Vagina (tissue), 2 donors: ENCODE data around the gene MUC22.

Experiments
- POLR2AphosphoS5 ChIP-seq, 2 donors: sonication (generic); formaldehyde crosslinking; IDR thresholded peaks; one replicate each; pipeline ENCODE4 v1.9.0; 2017; ENCODE audit warnings: antibody characterized with exemption in 2 of 2, mild to moderate bottlenecking in 2 of 2, low read depth in 1 of 2; ENCODE audit not compliant: insufficient read depth in 1 of 2
- TF ChIP-seq, protein P1 (sequence below), 3 experiments: fragments of 450-650 bp in 2 of 3; fragments of 200-600 bp in 1 of 3; sonication (generic) in 1 of 3; IDR thresholded peaks; one replicate each; pipeline ENCODE4 v1.5.1; 2017 to 2019; ENCODE audit warnings: antibody characterized with exemption in 3 of 3, mild to moderate bottlenecking in 2 of 3, moderate library complexity in 2 of 3

- TF ChIP-seq, protein P1, sequence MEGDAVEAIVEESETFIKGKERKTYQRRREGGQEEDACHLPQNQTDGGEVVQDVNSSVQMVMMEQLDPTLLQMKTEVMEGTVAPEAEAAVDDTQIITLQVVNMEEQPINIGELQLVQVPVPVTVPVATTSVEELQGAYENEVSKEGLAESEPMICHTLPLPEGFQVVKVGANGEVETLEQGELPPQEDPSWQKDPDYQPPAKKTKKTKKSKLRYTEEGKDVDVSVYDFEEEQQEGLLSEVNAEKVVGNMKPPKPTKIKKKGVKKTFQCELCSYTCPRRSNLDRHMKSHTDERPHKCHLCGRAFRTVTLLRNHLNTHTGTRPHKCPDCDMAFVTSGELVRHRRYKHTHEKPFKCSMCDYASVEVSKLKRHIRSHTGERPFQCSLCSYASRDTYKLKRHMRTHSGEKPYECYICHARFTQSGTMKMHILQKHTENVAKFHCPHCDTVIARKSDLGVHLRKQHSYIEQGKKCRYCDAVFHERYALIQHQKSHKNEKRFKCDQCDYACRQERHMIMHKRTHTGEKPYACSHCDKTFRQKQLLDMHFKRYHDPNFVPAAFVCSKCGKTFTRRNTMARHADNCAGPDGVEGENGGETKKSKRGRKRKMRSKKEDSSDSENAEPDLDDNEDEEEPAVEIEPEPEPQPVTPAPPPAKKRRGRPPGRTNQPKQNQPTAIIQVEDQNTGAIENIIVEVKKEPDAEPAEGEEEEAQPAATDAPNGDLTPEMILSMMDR (IDR thresholded peaks at IDR 0.05), result no peak
- TF ChIP-seq POLR2AphosphoS5 (IDR thresholded peaks at IDR 0.05; ENCODE audit: insufficient read depth in 1 of 2, low read depth in 1 of 2), result no peak
Observed at GRCh38 chr6:30974490-30975252, 35.6 kb upstream of the MUC22 start.
